GM21723 (cell line): Measurements from ENCODE around the gene THAP7.
"Not testable (repeated sequence)": the region's sequence is repeated elsewhere in the genome, so short reads cannot be mapped to it uniquely, and the experiment has no call there.

Source experiments
- ATAC-seq: cut with Tn5 transposase; IDR thresholded peaks from one replicate; pipeline ENCODE4 v1.9.1; 2021; ENCODE audit warnings: mild to moderate bottlenecking, moderate library complexity; ENCODE audit not compliant: unreplicated experiment

Gene THAP7

GRCh38 chr22:21001601-21002325, at the start of gene THAP7:
TSS of gene THAP7 (minus strand) at chr22:21002118. CDS start at chr22:21001911, 207 bp downstream.
- ATAC-seq = peak; percentile 78

GRCh38 chr22:21051145-21051830, 49.4 kb upstream of the THAP7 start:
- ATAC-seq = no peak

- ATAC-seq = not testable (repeated sequence)
These were observed 47.0 kb upstream of the THAP7 start for GRCh38 chr22:21048965-21049364.

GRCh38 chr22:21048448-21048847, 46.5 kb upstream of the THAP7 start:
- not testable (repeated sequence) for ATAC-seq

- ATAC-seq = no peak
These were observed 45.8 kb upstream of the THAP7 start for GRCh38 chr22:21047730-21048129.

- ATAC-seq = no peak
These were observed 45.2 kb upstream of the THAP7 start for GRCh38 chr22:21047035-21047661.

GRCh38 chr22:21045585-21046294, 43.8 kb upstream of the THAP7 start, which contains the start of gene LRRC74B:
TSS of gene LRRC74B (plus strand) at chr22:21045946. CDS start at chr22:21045987, 41 bp downstream.
- no peak for ATAC-seq

GRCh38 chr22:21044931-21045584, 43.1 kb upstream of the THAP7 start:
- ATAC-seq = no peak

GRCh38 chr22:21043860-21044535, 42.1 kb upstream of the THAP7 start:
- ATAC-seq = no peak

- ATAC-seq = no peak
These were observed 41.3 kb upstream of the THAP7 start for GRCh38 chr22:21042978-21043859.

- ATAC-seq = no peak
These were observed 40.0 kb upstream of the THAP7 start for GRCh38 chr22:21041937-21042336.

GRCh38 chr22:21039158-21039557, 37.2 kb upstream of the THAP7 start:
- ATAC-seq = not testable (repeated sequence)

GRCh38 chr22:21038405-21038804, 36.5 kb upstream of the THAP7 start:
- no peak for ATAC-seq

GRCh38 chr22:21034989-21035388, 33.1 kb upstream of the THAP7 start:
- no peak for ATAC-seq

GRCh38 chr22:21033895-21034294, 32.0 kb upstream of the THAP7 start:
- no peak for ATAC-seq

- no peak for ATAC-seq
These were observed 31.2 kb upstream of the THAP7 start for GRCh38 chr22:21032868-21033688.

- no peak for ATAC-seq
These were observed 30.3 kb upstream of the THAP7 start, which contains the start of gene SLC7A4 for GRCh38 chr22:21032037-21032867. TSS of gene SLC7A4 (minus strand) at chr22:21032561. CDS start at chr22:21031812, 749 bp downstream.
